OCI-LY1 (cell line): Measurements from ENCODE around the gene TLE5.
"Not testable (repeated sequence)": the region's sequence is repeated elsewhere in the genome, so short reads cannot be mapped to it uniquely, and the experiment has no call there.

Experiments
- H2AFZ ChIP-seq: fragments of 200-600 bp; sonication (generic), shearing (Covaris generic); 2 replicates; pipeline ENCODE4 v1.6.0; 2014; ENCODE audit warnings: antibody characterized with exemption, mild to moderate bottlenecking, low read length
- H3F3A ChIP-seq: fragments of 200-600 bp; sonication (generic), shearing (Covaris generic); 2 replicates; pipeline ENCODE4 v1.6.0; 2014; ENCODE audit warnings: mild to moderate bottlenecking, antibody characterized with exemption, low read length, moderate library complexity; ENCODE audit not compliant: insufficient read depth
- H3K27ac ChIP-seq: fragments of 200-600 bp; sonication (generic); 2 replicates; pipeline ENCODE4 v1.5.1; 2014; ENCODE audit warnings: low read length, mixed run types, mild to moderate bottlenecking, low read depth; ENCODE audit not compliant: poor library complexity, severe bottlenecking
- H3K27me3 ChIP-seq: fragments of 200-600 bp; sonication (generic); 2 replicates; pipeline ENCODE4 v1.6.0; 2014; ENCODE audit warnings: antibody characterized with exemption, mild to moderate bottlenecking, low read length, moderate library complexity; ENCODE audit not compliant: insufficient read depth
- H3K36me3 ChIP-seq: fragments of 200-600 bp; sonication (generic); 2 replicates; pipeline ENCODE4 v1.6.1; 2014; ENCODE audit warnings: mild to moderate bottlenecking, antibody characterized with exemption, low read length, moderate library complexity, mixed read lengths; ENCODE audit not compliant: insufficient read depth
- H3K4me1 ChIP-seq: fragments of 200-600 bp; sonication (generic); 2 replicates; pipeline ENCODE4 v1.5.1; 2014; ENCODE audit warnings: mild to moderate bottlenecking, low read length, moderate library complexity; ENCODE audit not compliant: insufficient read depth, severe bottlenecking
- H3K4me2 ChIP-seq: fragments of 200-600 bp; sonication (generic), shearing (Covaris generic); 2 replicates; pipeline ENCODE4 v1.6.1; 2014; ENCODE audit warnings: low read length
- H3K4me3 ChIP-seq: fragments of 200-600 bp; sonication (generic); 2 replicates; pipeline ENCODE4 v1.5.1; 2014; ENCODE audit warnings: low read length, low read depth, mild to moderate bottlenecking, mixed read lengths; ENCODE audit not compliant: poor library complexity, severe bottlenecking
- H3K79me2 ChIP-seq: fragments of 200-600 bp; shearing (Covaris generic); 2 replicates; pipeline ENCODE4 v1.6.1; 2016; ENCODE audit warnings: mixed run types, low read length, mixed read lengths; ENCODE audit not compliant: insufficient read depth
- H3K9ac ChIP-seq: fragments of 200-600 bp; sonication (generic), shearing (Covaris generic); 2 replicates; pipeline ENCODE4 v1.6.1; 2014; ENCODE audit warnings: mild to moderate bottlenecking, low read length, mixed read lengths
- H3K9me2 ChIP-seq: fragments of 200-600 bp; sonication (generic), shearing (Covaris generic); 2 replicates; pipeline ENCODE4 v1.6.1; 2014; ENCODE audit warnings: low read depth, mild to moderate bottlenecking, low read length, mixed read lengths
- H3K9me3 ChIP-seq: fragments of 200-600 bp; shearing (Covaris generic); 2 replicates; pipeline ENCODE4 v1.6.1; 2014; ENCODE audit warnings: low read length, mixed read lengths
- H4K20me1 ChIP-seq: fragments of 200-600 bp; sonication (generic), shearing (Covaris generic); 2 replicates; pipeline ENCODE4 v1.6.0; 2016; ENCODE audit warnings: mild to moderate bottlenecking, low read length; ENCODE audit not compliant: insufficient read depth
- CTCF ChIP-seq: fragments of 200-600 bp; sonication (generic), shearing (Covaris generic); IDR thresholded peaks from 2 replicates; pipeline ENCODE4 v1.5.1; 2017; ENCODE audit warnings: mild to moderate bottlenecking, antibody characterized with exemption, low read length, moderate library complexity, mixed read lengths
- EZH2 ChIP-seq: fragments of 200-600 bp; sonication (generic), shearing (Covaris generic); IDR thresholded peaks from 2 replicates; pipeline ENCODE4 v1.8.0; 2017; ENCODE audit warnings: borderline replicate concordance, mixed run types, mild to moderate bottlenecking, antibody characterized with exemption, low read length, moderate library complexity, mixed read lengths

TLE5 gene

GRCh38 chr19:3054265-3054971 lies 7.9 kb downstream of the TLE5 start:
- no peak overlapping the region for H3K9ac ChIP-seq
- no peaks in the 10 kb centered on the region for H3K4me1 ChIP-seq
- no peak overlapping the region for H3K4me3 ChIP-seq
- H3K9me3 ChIP-seq, result no peaks in the 10 kb centered on the region
- H3K36me3 ChIP-seq, result peaks cover 56% of the 10 kb centered on the region
- no peak overlapping the region for H2AFZ ChIP-seq
- TF ChIP-seq CTCF (no peak), EZH2 (no peak)
- no peak overlapping the region for H3K27ac ChIP-seq
- no peaks in the 10 kb centered on the region for H3K9me2 ChIP-seq
- no peak overlapping the region for H3K4me2 ChIP-seq
- no peaks in the 10 kb centered on the region for H3K79me2 ChIP-seq
- no peaks in the 10 kb centered on the region for H3F3A ChIP-seq
- no peaks in the 10 kb centered on the region for H4K20me1 ChIP-seq
- H3K27me3 ChIP-seq, result no peaks in the 10 kb centered on the region

GRCh38 chr19:3053780-3054179 lies 8.5 kb downstream of the TLE5 start:
- Histone ChIP-seq H3K36me3 (peaks cover 53% of the 10 kb centered on the region), H4K20me1 (no peaks in the 10 kb centered on the region), H3K27me3 (no peaks in the 10 kb centered on the region), H3K9me2 (no peaks in the 10 kb centered on the region), H2AFZ (no peak overlapping the region), H3K4me1 (no peaks in the 10 kb centered on the region), H3F3A (no peaks in the 10 kb centered on the region), H3K4me2 (no peak overlapping the region), H3K79me2 (no peaks in the 10 kb centered on the region), H3K27ac (no peak overlapping the region), H3K9me3 (no peaks in the 10 kb centered on the region), H3K9ac (no peak overlapping the region), H3K4me3 (no peak overlapping the region)
- TF ChIP-seq CTCF (no peak), EZH2 (no peak)

GRCh38 chr19:3053218-3053621 lies 9.1 kb downstream of the TLE5 start:
- H3K4me2 ChIP-seq, result no peak overlapping the region

GRCh38 chr19:3050016-3050415 lies 12.3 kb downstream of the TLE5 start:
- not testable (repeated sequence) for H2AFZ ChIP-seq, H3K27ac ChIP-seq, H3K9me2 ChIP-seq, H3K9me3 ChIP-seq, H3K4me2 ChIP-seq, H3K79me2 ChIP-seq, H4K20me1 ChIP-seq, H3F3A ChIP-seq, H3K4me1 ChIP-seq, H3K9ac ChIP-seq, H3K4me3 ChIP-seq, H3K27me3 ChIP-seq
- H3K36me3 ChIP-seq, result peaks cover 20% of the 10 kb centered on the region

More at GRCh38 chr19:3053218-3053621, 9.1 kb downstream of the TLE5 start:
- Histone ChIP-seq H3K4me3 (no peak overlapping the region), H4K20me1 (no peaks in the 10 kb centered on the region), H3K27ac (no peak overlapping the region), H3K79me2 (no peaks in the 10 kb centered on the region), H3K9me3 (no peaks in the 10 kb centered on the region), H3K36me3 (peaks cover 47% of the 10 kb centered on the region), H3K9ac (no peak overlapping the region), H3K27me3 (no peaks in the 10 kb centered on the region), H3K4me1 (no peaks in the 10 kb centered on the region), H2AFZ (no peak overlapping the region), H3K9me2 (no peaks in the 10 kb centered on the region), H3F3A (no peaks in the 10 kb centered on the region)
- TF ChIP-seq CTCF, result no peak
- no peak for TF ChIP-seq EZH2
